Activated CD4-positive, alpha-beta T cell treated with anti-CD3 and anti-CD28 coated beads for 4 hours (primary cell): ENCODE results near the gene SERGEF.

Source experiments
- DNase-seq, 2 donors: peaks; one replicate each; pipeline ENCODE4 v3.0.0-alpha.2; 2020

SERGEF gene

DNA sequence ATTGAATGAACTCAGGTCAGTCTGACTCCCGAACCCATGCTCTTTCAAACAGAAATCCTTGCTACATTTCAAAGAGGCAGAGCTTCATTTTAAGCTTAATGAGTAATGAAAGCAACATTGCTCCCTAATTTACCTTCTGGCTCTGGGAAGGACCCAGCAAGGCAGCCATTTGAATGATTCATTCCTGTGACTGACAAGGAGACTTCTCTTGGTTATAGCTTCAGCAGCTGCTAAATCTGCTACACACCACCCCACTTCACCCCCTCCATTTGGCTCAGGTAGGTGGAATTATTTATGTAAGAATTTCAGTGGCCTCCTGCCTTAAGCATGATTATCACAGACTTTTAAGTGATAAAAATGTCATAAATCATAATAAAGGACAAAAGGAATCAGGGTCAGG lies 160.6 kb downstream of the SERGEF start:
- no peak for DNase-seq

GRCh38 chr11:17851697-17852096 lies 161.2 kb downstream of the SERGEF start:
- DNase-seq, result no peak

GRCh38 chr11:17850336-17850735 lies 162.5 kb downstream of the SERGEF start:
- DNase-seq, result no peak

DNA sequence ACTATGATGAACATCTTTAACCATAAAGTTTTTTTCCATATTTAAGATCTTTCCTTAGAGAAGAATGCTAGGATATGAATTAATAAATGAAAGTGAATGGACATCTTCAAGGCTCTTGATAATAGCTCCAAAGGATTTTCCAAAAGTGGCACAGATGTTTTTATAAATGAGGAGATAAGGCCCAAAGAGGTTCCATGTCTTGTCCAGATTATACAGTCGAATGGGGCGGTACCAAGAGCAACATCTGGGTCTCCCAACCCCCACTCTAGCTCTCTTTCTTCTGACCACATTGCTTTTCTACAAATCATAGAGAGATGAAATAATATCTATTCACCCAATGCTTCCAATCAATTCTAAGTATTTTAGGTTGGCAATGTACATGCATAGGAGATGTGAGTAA lies 164.1 kb downstream of the SERGEF start:
- no peak for DNase-seq

- no peak for DNase-seq
These were observed 165.9 kb downstream of the SERGEF start for GRCh38 chr11:17846852-17847453.

GRCh38 chr11:17845431-17845881 lies 167.4 kb downstream of the SERGEF start:
- no peak for DNase-seq

- DNase-seq, result no peak
These were observed 172.7 kb downstream of the SERGEF start for GRCh38 chr11:17840101-17840548.

DNA sequence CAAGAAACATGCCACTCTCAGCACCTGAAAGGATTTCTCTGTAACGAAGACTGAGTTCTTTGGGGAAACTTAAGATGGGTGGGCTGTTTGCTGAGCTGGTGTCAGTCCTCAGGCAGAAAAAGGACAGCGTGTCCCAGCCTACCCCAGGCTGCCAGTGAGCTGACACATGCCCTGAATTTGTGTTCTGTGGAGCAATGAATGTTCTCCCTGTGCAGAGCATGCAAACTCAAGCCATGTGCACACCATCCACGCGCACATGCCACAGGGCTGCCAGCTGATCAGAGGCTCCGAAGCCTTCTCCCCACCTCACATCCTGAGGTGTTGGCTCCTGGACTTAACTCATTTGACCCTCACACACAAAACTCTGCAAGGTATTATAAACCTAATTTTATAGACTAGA lies 173.4 kb downstream of the SERGEF start:
- DNase-seq, result no peak

DNA sequence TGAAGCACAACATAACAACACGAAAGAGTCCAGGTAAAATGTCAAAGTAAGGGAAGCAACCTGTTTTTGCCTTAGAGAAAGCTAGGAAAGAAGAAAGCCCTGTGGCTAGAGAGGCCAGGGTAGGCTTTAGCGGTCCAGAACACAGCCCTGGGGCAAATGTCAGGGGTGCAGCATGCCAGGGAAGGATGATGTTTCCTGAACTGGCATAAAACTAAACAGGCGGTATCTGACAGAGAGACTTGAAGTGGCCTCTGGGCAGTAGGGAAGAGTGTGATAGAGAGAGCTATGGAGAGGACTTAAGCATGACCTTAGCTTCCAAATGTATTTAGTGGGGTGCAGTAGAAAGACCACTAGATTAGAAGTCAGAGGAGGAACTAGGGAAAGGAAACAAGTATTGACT lies 174.7 kb downstream of the SERGEF start:
- no peak for DNase-seq

- DNase-seq, result no peak
These were observed 181.0 kb downstream of the SERGEF start for GRCh38 chr11:17831883-17832282.

- no peak for DNase-seq
These were observed 181.6 kb downstream of the SERGEF start for GRCh38 chr11:17831228-17831627.

GRCh38 chr11:17828311-17828751 lies 184.5 kb downstream of the SERGEF start:
- no peak for DNase-seq

DNA sequence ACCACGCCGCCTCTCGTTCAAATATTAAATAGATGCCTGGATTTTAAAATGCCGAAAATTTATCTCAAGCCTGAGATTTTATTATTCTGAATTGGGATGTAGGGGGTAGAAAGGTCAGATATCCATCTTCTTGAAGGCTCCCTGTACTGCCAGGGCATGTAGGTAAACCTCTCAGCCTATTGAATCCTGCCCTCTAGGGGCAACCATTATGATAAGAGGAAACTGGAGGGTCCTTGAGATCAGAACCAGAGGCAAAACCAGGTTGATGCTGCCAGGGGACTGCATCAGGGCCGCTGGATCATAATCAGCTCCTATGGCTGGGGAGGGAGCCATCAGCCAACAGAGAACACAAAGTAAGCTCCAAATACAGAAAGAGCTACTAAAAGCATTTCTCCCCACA lies 185.8 kb downstream of the SERGEF start:
- no peak for DNase-seq

DNA sequence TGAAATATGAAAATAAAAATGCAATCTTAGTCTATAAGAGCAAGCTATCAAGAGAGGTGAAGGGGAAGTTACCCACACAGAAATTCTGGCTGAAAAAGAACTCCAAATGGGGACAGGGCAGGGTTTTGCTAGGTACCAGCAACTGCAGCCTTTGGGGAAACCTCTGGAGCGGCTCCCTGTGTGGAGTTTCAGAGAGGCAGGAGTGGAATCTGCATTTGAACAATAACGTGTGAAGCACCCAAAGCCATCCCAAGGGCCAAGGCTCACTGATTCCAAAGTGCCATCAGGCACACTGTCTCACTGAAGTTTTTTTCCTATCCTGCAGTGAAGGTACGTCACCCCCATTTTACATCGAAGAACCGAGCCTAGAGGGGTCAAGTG lies 190.5 kb downstream of the SERGEF start:
- DNase-seq, result no peak

DNA sequence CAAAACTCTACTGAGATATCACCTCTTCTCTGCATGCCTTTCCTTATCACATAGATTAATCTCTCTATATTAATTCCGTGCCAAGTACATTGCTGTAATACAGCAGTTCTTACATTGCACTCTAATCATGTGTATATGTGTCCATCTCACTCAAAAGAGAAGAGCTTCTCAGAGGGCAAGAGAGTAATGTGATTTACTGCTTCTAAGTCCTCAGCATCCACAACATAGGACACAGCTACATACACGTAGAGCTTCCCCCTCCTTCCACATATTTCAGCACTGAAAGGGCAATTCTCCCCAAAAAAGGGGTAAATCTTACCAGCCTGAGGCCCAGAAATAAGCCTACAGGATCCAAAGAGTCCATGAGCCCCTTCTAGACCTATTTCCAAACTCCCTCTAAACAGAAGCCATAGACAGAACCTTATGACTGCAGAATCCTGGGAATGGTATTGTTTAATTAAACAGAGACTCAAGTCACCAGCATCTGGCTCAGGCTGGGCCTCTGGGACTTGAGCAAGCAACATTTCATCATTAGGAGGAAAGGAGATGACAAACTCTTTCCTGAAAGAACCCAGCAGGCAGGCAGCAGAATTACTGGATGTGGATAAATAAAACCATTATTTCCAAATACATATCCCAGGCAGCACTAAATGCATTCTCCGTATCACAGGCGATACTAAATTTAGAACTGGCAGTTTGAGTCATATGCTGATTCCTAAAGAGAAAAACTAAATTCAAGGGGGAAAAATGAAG lies 191.0 kb downstream of the SERGEF start:
- no peak for DNase-seq

- no peak for DNase-seq
These were observed 196.5 kb downstream of the SERGEF start for GRCh38 chr11:17816232-17816931.

GRCh38 chr11:17814546-17814945 lies 198.3 kb downstream of the SERGEF start:
- no peak for DNase-seq

GRCh38 chr11:17813391-17814059 lies 199.3 kb downstream of the SERGEF start:
- DNase-seq, result no peak

- DNase-seq, result no peak
These were observed 200.0 kb downstream of the SERGEF start for GRCh38 chr11:17812865-17813187.

GRCh38 chr11:17812091-17812864 lies 200.6 kb downstream of the SERGEF start:
- DNase-seq, result no peak

DNA sequence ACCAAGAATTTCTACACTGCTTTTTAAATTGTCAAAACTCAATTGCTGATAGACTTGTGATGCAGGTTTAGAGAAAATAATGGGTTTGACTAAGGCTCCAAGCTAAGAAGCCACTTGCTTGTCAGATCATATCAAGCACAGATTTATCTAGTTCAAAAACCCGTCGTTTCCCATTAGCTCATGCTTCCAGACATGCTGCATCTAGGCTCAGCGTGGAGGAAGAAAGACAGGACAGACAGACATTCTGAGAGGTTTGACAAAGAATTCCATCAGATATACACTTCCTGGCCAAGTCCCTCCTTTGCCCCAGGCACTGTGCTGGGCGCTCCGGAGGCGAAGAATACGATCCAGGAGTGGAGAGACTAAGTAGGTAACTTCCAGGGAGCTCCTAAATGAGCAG lies 201.5 kb downstream of the SERGEF start:
- DNase-seq, result no peak

- DNase-seq, result no peak
These were observed 202.1 kb downstream of the SERGEF start for GRCh38 chr11:17810746-17811145.

- DNase-seq, result no peak
These were observed 202.8 kb downstream of the SERGEF start for GRCh38 chr11:17810041-17810440.
